ENCODE results near the gene RNF217. TPM values are rescaled to one million over a fixed set of nuclear protein-coding genes. Genes with fewer than 3 reads are reported as not detected.

Gene RNF217
- total RNA-seq, 6 donors from 2014 or later: 14.6 to 55.5 (median 31.9) TPM

- ATAC-seq (ENCODE audit: low FRiP score in 2 of 2) (no peak), DNase-seq (no peak)
- Histone ChIP-seq H3K27me3 (no peaks in the 10 kb centered on the region), H3K4me3 (no peak overlapping the region), H3K9me3 (no peaks in the 10 kb centered on the region), H3K27ac (no peak overlapping the region), H3K36me3 (peaks cover 0 to 10% (median 2%) of the 10 kb centered on the region in 4 donors), H3K4me1 (no peaks in the 10 kb centered on the region)
- no peak for TF ChIP-seq POLR2A (IDR thresholded peaks at IDR 0.05)
- no peak for TF ChIP-seq EP300 (IDR thresholded peaks at IDR 0.05)
- TF ChIP-seq POLR2AphosphoS5 (IDR thresholded peaks at IDR 0.05): no peak
- no peak for TF ChIP-seq CTCF (IDR thresholded peaks at IDR 0.05)
- WGBS, 2 donors: 59 to 67% methylated on average over 4 of the region's 4 CpGs
These were observed 113.7 kb downstream of the RNF217 start for GRCh38 chr6:125075741-125076481.

GRCh38 chr6:125076482-125076742, 114.2 kb downstream of the RNF217 start:
- no peak for ATAC-seq (ENCODE audit: low FRiP score in 2 of 2)
- Histone ChIP-seq H3K4me1 (no peaks in the 10 kb centered on the region), H3K27ac (no peak overlapping the region), H3K4me3 (no peak overlapping the region), H3K36me3 (peaks cover 0 to 10% (median 2%) of the 10 kb centered on the region in 4 donors), H3K27me3 (no peaks in the 10 kb centered on the region), H3K9me3 (no peaks in the 10 kb centered on the region)
- WGBS, 2 donors: 84 to 86% methylated on average over 3 of the region's 3 CpGs
- no peak for TF ChIP-seq EP300 (IDR thresholded peaks at IDR 0.05)
- TF ChIP-seq POLR2AphosphoS5 (IDR thresholded peaks at IDR 0.05): no peak
- TF ChIP-seq POLR2A (IDR thresholded peaks at IDR 0.05): no peak
- TF ChIP-seq CTCF (IDR thresholded peaks at IDR 0.05): no peak
- no peak for DNase-seq

- H3K4me1 ChIP-seq: no peaks in the 10 kb centered on the region
- WGBS, 2 donors: 79 to 92% methylated on average over 4 of the region's 4 CpGs
- H3K4me3 ChIP-seq: no peak overlapping the region
- H3K27ac ChIP-seq: no peak overlapping the region
- TF ChIP-seq POLR2A (IDR thresholded peaks at IDR 0.05) (no peak), CTCF (IDR thresholded peaks at IDR 0.05) (no peak), POLR2AphosphoS5 (IDR thresholded peaks at IDR 0.05) (no peak), EP300 (IDR thresholded peaks at IDR 0.05) (no peak)
- ATAC-seq (ENCODE audit: low FRiP score in 2 of 2): no peak
- H3K27me3 ChIP-seq: no peaks in the 10 kb centered on the region
- H3K9me3 ChIP-seq: no peaks in the 10 kb centered on the region
- no peak for DNase-seq
- H3K36me3 ChIP-seq: peaks cover 0 to 16% (median 2%) of the 10 kb centered on the region in 4 donors
These were observed 115.2 kb downstream of the RNF217 start for GRCh38 chr6:125077453-125077852.

- TF ChIP-seq POLR2AphosphoS5 (IDR thresholded peaks at IDR 0.05): no peak
- TF ChIP-seq EP300 (IDR thresholded peaks at IDR 0.05): no peak
- TF ChIP-seq POLR2A (IDR thresholded peaks at IDR 0.05): no peak
- no peak for TF ChIP-seq CTCF (IDR thresholded peaks at IDR 0.05)
These were observed 116.5 kb downstream of the RNF217 start for GRCh38 chr6:125078602-125079321.

More at GRCh38 chr6:125078602-125079321, 116.5 kb downstream of the RNF217 start:
- 89 to 95% methylated on average over 5 of the region's 5 CpGs for WGBS, 2 donors
- Histone ChIP-seq H3K27ac (no peak overlapping the region), H3K36me3 (peaks cover 3 to 27% (median 5%) of the 10 kb centered on the region in 4 donors), H3K27me3 (no peaks in the 10 kb centered on the region), H3K4me3 (no peak overlapping the region), H3K9me3 (no peaks in the 10 kb centered on the region), H3K4me1 (no peaks in the 10 kb centered on the region)
- DNase-seq (no peak), ATAC-seq (ENCODE audit: low FRiP score in 2 of 2) (no peak)
